SK-N-SH (cell line): ENCODE results near the gene HECW1. TPM values are rescaled to one million over a fixed set of nuclear protein-coding genes. Genes with fewer than 3 reads are reported as not detected.

ENCODE experiments used
- CTCF ChIA-PET: fragments of 300-600, 350-600 bp; formaldehyde crosslinking; extraction: SDS; loops from one replicate; lab custom pipeline; 2021; lab: Yijun Ruan, JAX
- POLR2A ChIA-PET: fragments of 350-600 bp; sonication (Branson Sonifier 250); formaldehyde crosslinking; extraction: SDS; loops from one replicate; lab custom pipeline; 2020; ENCODE audit warnings: antibody characterized with exemption, inconsistent platforms; lab: Yijun Ruan, JAX
- DNase-seq: peaks from one replicate; pipeline ENCODE4 v3.0.0; 2012
- H2AFZ ChIP-seq: fragments of 200-600 bp; sonication (generic); 2 replicates; pipeline ENCODE4 v1.8.1; 2016; ENCODE audit warnings: antibody characterized with exemption, mild to moderate bottlenecking, low read depth
- H3F3A ChIP-seq: fragments of 200-600 bp; sonication (generic); replicated peaks from 2 replicates; pipeline ENCODE3; 2016; ENCODE audit warnings: antibody characterized with exemption, mild to moderate bottlenecking; ENCODE audit not compliant: insufficient read depth
- H3K27ac ChIP-seq, 2 experiments: fragments of 200-500 bp in 1 of 2; fragments of 200-600 bp in 1 of 2; sonication (Bioruptor generic) in 1 of 2; sonication (generic), shearing (Covaris generic) in 1 of 2; 2 replicates each; pipeline versions ENCODE4 v1.5.1 to v1.6.1; 2014 to 2016; ENCODE audit warnings: low read depth in 2 of 2, inconsistent platforms in 1 of 2, low read length in 1 of 2, mild to moderate bottlenecking in 1 of 2, mixed read lengths in 1 of 2
- H3K27me3 ChIP-seq: fragments of 200-600 bp; sonication (generic), shearing (Covaris generic); 2 replicates; pipeline ENCODE4 v1.6.1; 2016; ENCODE audit warnings: mixed run types; ENCODE audit not compliant: insufficient read depth
- H3K36me3 ChIP-seq, 2 experiments: fragments of 200-500 bp in 1 of 2; fragments of 200-600 bp in 1 of 2; sonication (Bioruptor generic) in 1 of 2; sonication (generic) in 1 of 2; replicated peaks in 1 of 2; 2 replicates each; pipeline versions ENCODE3 to v1.5.1; 2014 to 2016; ENCODE audit warnings: low read length in 1 of 2, mild to moderate bottlenecking in 1 of 2; ENCODE audit not compliant: insufficient read depth in 2 of 2, control insufficient read depth in 1 of 2
- H3K4me1 ChIP-seq, 2 experiments: fragments of 200-500 bp in 1 of 2; fragments of 200-600 bp in 1 of 2; sonication (Bioruptor generic) in 1 of 2; sonication (generic), shearing (Covaris generic) in 1 of 2; 2 replicates each; pipeline versions ENCODE4 v1.5.1 to v1.6.1; 2014 to 2016; ENCODE audit warnings: low read depth in 1 of 2, low read length in 1 of 2, mixed run types in 1 of 2; ENCODE audit not compliant: insufficient read depth in 2 of 2, control insufficient read depth in 1 of 2
- H3K4me2 ChIP-seq: fragments of 200-600 bp; sonication (generic), shearing (Covaris generic); 2 replicates; pipeline ENCODE4 v1.6.1; 2017; ENCODE audit warnings: mixed run types
- H3K4me3 ChIP-seq, 2 experiments: fragments of 200-500 bp in 1 of 2; fragments of 200-600 bp in 1 of 2; sonication (Bioruptor generic) in 1 of 2; sonication (generic), shearing (Covaris generic) in 1 of 2; 2 replicates each; pipeline versions ENCODE4 v1.5.1 to v1.8.1; 2014 to 2016; ENCODE audit warnings: low read depth in 2 of 2, inconsistent platforms in 1 of 2, low read length in 1 of 2, mild to moderate bottlenecking in 1 of 2, mixed read lengths in 1 of 2, moderate library complexity in 1 of 2
- H3K79me2 ChIP-seq: fragments of 200-600 bp; sonication (generic); 2 replicates; pipeline ENCODE4 v1.8.1; 2017; ENCODE audit warnings: mild to moderate bottlenecking; ENCODE audit not compliant: insufficient read depth
- H3K9ac ChIP-seq: fragments of 200-600 bp; sonication (generic); 2 replicates; pipeline ENCODE4 v1.6.1; 2017; ENCODE audit warnings: mixed run types
- H3K9me2 ChIP-seq: fragments of 200-600 bp; sonication (generic); 2 replicates; pipeline ENCODE4 v1.6.1; 2017; ENCODE audit warnings: mixed run types
- H3K9me3 ChIP-seq: fragments of 200-600 bp; sonication (generic); 2 replicates; pipeline ENCODE4 v1.6.1; 2017; ENCODE audit warnings: mixed run types, mild to moderate bottlenecking, moderate library complexity
- H4K20me1 ChIP-seq: fragments of 200-600 bp; sonication (generic); 2 replicates; pipeline ENCODE4 v1.6.1; 2017; ENCODE audit warnings: mild to moderate bottlenecking, mixed run types; ENCODE audit not compliant: insufficient read depth
- CHD2 ChIP-seq: fragments of 150-350 bp; IDR thresholded peaks from 2 replicates; pipeline ENCODE4 v1.6.1; 2018; ENCODE audit warnings: low read length; ENCODE audit not compliant: partially characterized antibody
- FOXJ3 ChIP-seq: sonication (generic); formaldehyde crosslinking; IDR thresholded peaks from 2 replicates; pipeline ENCODE4 v1.5.1; 2020; ENCODE audit warnings: mild to moderate bottlenecking, missing genetic modification reagents
- JUND ChIP-seq: IDR thresholded peaks from 2 replicates; pipeline ENCODE4 v1.4.0; 2012
- MEF2A ChIP-seq: IDR thresholded peaks from 2 replicates; pipeline ENCODE4 v1.4.0; 2012; ENCODE audit warnings: low read depth, borderline replicate concordance
- MXI1 ChIP-seq: IDR thresholded peaks from 2 replicates; pipeline ENCODE4 v1.6.1; 2012; ENCODE audit warnings: mild to moderate bottlenecking, low read depth, low read length, improper control_type of control experiment
- RCOR1 ChIP-seq: fragments of 150-350 bp; IDR thresholded peaks from 2 replicates; pipeline ENCODE4 v1.6.1; 2017; ENCODE audit warnings: antibody characterized with exemption, low read length
- REST ChIP-seq: IDR thresholded peaks from 2 replicates; pipeline ENCODE4 v1.6.1; 2012; ENCODE audit warnings: mild to moderate bottlenecking, low read depth, low read length, moderate library complexity
- RFX5 ChIP-seq: IDR thresholded peaks from 2 replicates; pipeline ENCODE4 v1.6.1; 2012; ENCODE audit warnings: mild to moderate bottlenecking, improper control_type of control experiment, low read length
- RXRA ChIP-seq: IDR thresholded peaks from 2 replicates; pipeline ENCODE4 v1.4.0; 2012; ENCODE audit warnings: low read depth, mild to moderate bottlenecking, borderline replicate concordance
- SIN3A ChIP-seq: IDR thresholded peaks from 2 replicates; pipeline ENCODE4 v1.6.1; 2012; ENCODE audit warnings: low read depth, mild to moderate bottlenecking, low read length, moderate library complexity, borderline replicate concordance
- TCF12 ChIP-seq: IDR thresholded peaks from 2 replicates; pipeline ENCODE4 v1.4.0; 2012
- WGBS: methylation state at CpG from one replicate; pipeline ENCODE4 v1.1.6; 2017; ENCODE audit warnings: low lambda C conversion rate; 5-methylcytosine and 5-hydroxymethylcytosine counted together
- polyA plus RNA-seq, 3 experiments: library from polyadenylated mRNA; depleted of rRNA; stranded (reverse); fragments of >200 nt; gene quantifications; 2 replicates each; pipeline ENCODE4 v1.2.3, GENCODE V29; 2012
- TF ChIP-seq, protein P1 (sequence below): fragments of 150-350 bp; IDR thresholded peaks from 2 replicates; pipeline ENCODE4 v1.6.1; 2016; ENCODE audit warnings: mild to moderate bottlenecking, low read depth, low read length
- TF ChIP-seq, protein P2 (sequence below): IDR thresholded peaks from 2 replicates; pipeline ENCODE4 v1.4.0; 2012; ENCODE audit warnings: low read depth, borderline replicate concordance
- TF ChIP-seq, protein P3 (sequence below): IDR thresholded peaks from 2 replicates; pipeline ENCODE4 v1.4.0; 2012; ENCODE audit warnings: low read depth, borderline replicate concordance
- TF ChIP-seq, protein P4 (sequence below): fragments of 200-600 bp; sonication (generic); IDR thresholded peaks from 2 replicates; pipeline ENCODE4 v1.6.1; 2017; ENCODE audit warnings: antibody characterized with exemption, mild to moderate bottlenecking, moderate library complexity

HECW1 gene
- polyA plus RNA-seq, 1 of the 3 experiments (the other 2 are of a cell fraction): not detected

DNA sequence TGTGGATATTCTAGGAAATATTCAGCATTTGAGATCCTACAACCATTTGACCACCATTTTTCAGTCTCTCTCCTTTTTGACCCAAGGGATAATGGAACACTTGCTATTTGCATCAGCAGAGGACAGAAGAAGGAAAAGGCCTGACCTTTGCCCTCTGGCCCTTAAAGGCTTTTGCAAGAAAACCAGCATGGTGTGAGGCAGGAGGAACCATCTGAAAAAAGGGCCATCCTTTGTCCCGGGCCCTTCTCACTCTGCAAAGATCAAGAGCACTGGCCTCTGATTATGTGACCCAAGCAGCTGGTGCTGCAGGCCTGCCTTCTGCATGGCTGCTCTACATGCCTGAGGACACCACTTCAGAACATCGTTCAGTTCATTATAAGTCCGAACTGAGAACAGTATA, 337.1 kb downstream of the HECW1 start:
- Histone ChIP-seq H3K9me2 (no peaks in the 10 kb centered on the region), H3K4me2 (no peak overlapping the region), H3K4me3 (no peak overlapping the region), H3K36me3 (no peaks in the 10 kb centered on the region), H2AFZ (no peak overlapping the region), H3K27ac (no peak overlapping the region), H4K20me1 (no peaks in the 10 kb centered on the region), H3K79me2 (no peaks in the 10 kb centered on the region), H3K9ac (no peak overlapping the region), H3K27me3 (peaks cover 10% of the 10 kb centered on the region; the same call in 1 of the 2 replicates), H3K9me3 (no peaks in the 10 kb centered on the region), H3K4me1 (no peaks in the 10 kb centered on the region), H3F3A (no peaks in the 10 kb centered on the region)
- ChIA-PET CTCF (interaction anchor here (1.2 to 1.5 kb wide), 2 partner anchors 10 to 508 kb away, joined by 5 to 6 read pairs; no protein-coding TSS in a partner anchor), POLR2A (interaction anchor here (0.7 kb wide), 1 partner anchor 100 kb away, joined by 3 read pairs; no protein-coding TSS in a partner anchor)
- DNase-seq: no peak
- no peak for TF ChIP-seq TCF12
- no peak for TF ChIP-seq RXRA
- no peak for TF ChIP-seq SIN3A
- no peak for TF ChIP-seq REST
- TF ChIP-seq FOXJ3: no peak
- TF ChIP-seq RFX5: no peak
- no peak for TF ChIP-seq MEF2A
- TF ChIP-seq, protein P1, sequence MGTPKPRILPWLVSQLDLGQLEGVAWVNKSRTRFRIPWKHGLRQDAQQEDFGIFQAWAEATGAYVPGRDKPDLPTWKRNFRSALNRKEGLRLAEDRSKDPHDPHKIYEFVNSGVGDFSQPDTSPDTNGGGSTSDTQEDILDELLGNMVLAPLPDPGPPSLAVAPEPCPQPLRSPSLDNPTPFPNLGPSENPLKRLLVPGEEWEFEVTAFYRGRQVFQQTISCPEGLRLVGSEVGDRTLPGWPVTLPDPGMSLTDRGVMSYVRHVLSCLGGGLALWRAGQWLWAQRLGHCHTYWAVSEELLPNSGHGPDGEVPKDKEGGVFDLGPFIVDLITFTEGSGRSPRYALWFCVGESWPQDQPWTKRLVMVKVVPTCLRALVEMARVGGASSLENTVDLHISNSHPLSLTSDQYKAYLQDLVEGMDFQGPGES: no peak
- TF ChIP-seq RCOR1: no peak
- TF ChIP-seq JUND: no peak
- TF ChIP-seq, protein P2, sequence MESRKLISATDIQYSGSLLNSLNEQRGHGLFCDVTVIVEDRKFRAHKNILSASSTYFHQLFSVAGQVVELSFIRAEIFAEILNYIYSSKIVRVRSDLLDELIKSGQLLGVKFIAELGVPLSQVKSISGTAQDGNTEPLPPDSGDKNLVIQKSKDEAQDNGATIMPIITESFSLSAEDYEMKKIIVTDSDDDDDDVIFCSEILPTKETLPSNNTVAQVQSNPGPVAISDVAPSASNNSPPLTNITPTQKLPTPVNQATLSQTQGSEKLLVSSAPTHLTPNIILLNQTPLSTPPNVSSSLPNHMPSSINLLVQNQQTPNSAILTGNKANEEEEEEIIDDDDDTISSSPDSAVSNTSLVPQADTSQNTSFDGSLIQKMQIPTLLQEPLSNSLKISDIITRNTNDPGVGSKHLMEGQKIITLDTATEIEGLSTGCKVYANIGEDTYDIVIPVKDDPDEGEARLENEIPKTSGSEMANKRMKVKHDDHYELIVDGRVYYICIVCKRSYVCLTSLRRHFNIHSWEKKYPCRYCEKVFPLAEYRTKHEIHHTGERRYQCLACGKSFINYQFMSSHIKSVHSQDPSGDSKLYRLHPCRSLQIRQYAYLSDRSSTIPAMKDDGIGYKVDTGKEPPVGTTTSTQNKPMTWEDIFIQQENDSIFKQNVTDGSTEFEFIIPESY: no peak
- no peak for TF ChIP-seq CHD2
- no peak for TF ChIP-seq MXI1
- TF ChIP-seq, protein P3, sequence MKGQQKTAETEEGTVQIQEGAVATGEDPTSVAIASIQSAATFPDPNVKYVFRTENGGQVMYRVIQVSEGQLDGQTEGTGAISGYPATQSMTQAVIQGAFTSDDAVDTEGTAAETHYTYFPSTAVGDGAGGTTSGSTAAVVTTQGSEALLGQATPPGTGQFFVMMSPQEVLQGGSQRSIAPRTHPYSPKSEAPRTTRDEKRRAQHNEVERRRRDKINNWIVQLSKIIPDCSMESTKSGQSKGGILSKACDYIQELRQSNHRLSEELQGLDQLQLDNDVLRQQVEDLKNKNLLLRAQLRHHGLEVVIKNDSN: no peak
- TF ChIP-seq, protein P4, sequence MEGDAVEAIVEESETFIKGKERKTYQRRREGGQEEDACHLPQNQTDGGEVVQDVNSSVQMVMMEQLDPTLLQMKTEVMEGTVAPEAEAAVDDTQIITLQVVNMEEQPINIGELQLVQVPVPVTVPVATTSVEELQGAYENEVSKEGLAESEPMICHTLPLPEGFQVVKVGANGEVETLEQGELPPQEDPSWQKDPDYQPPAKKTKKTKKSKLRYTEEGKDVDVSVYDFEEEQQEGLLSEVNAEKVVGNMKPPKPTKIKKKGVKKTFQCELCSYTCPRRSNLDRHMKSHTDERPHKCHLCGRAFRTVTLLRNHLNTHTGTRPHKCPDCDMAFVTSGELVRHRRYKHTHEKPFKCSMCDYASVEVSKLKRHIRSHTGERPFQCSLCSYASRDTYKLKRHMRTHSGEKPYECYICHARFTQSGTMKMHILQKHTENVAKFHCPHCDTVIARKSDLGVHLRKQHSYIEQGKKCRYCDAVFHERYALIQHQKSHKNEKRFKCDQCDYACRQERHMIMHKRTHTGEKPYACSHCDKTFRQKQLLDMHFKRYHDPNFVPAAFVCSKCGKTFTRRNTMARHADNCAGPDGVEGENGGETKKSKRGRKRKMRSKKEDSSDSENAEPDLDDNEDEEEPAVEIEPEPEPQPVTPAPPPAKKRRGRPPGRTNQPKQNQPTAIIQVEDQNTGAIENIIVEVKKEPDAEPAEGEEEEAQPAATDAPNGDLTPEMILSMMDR: no peak
- 55% methylated on average over 3 of the region's 3 CpGs for WGBS
